ENCODE data around the gene HNRNPA1. TPM values are rescaled to one million over a fixed set of nuclear protein-coding genes. Genes with fewer than 3 reads are reported as not detected.

HNRNPA1 gene
- total and polyA plus RNA-seq, 9 of the 15 experiments (the other 6 are each of a cell fraction or from before 2014, with no cell fraction given): 1,166 to 2,703 (median 1,815) TPM

DNA sequence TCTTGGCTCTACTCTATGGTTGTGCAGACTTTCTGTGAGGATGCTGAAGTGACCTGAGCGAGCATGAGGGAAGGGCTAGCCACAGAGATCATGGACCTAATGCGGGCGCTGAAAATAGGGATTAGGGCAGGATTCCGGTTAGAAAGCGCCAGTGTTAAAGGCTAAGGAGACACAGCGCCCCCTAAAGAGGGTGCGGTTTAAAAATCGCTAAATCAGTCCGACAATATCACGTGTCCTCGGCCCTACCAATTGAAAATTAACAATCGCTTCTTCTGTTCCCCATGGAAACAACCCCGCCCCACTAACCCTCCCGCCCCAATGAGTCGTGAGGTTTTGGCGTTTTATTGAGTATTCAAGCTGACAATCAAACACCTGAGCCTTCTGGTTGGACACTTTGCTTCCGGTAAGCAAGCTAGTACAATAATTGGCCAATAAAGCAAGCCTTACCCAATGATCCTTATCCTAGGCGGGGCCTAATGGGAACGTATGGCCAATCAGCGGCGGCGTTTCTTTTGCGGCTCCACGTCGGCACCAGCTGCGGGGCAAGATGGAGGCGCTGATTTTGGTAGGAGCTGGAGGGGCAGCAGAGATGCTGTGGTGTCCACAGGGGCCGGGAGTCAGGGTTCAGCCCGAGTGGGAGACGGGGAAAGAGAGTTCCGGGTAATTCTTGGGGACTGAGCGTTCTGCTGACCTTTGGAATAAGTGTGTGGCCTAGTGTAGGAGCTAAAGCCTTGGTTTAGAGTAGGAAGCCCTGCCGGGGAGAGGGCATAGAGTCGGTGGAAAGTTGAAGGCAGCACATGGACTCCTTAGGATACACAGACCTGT, 44.3 kb downstream of the HNRNPA1 start, which contains the start of gene COPZ1 (continued):
- TF ChIP-seq, protein P1, sequence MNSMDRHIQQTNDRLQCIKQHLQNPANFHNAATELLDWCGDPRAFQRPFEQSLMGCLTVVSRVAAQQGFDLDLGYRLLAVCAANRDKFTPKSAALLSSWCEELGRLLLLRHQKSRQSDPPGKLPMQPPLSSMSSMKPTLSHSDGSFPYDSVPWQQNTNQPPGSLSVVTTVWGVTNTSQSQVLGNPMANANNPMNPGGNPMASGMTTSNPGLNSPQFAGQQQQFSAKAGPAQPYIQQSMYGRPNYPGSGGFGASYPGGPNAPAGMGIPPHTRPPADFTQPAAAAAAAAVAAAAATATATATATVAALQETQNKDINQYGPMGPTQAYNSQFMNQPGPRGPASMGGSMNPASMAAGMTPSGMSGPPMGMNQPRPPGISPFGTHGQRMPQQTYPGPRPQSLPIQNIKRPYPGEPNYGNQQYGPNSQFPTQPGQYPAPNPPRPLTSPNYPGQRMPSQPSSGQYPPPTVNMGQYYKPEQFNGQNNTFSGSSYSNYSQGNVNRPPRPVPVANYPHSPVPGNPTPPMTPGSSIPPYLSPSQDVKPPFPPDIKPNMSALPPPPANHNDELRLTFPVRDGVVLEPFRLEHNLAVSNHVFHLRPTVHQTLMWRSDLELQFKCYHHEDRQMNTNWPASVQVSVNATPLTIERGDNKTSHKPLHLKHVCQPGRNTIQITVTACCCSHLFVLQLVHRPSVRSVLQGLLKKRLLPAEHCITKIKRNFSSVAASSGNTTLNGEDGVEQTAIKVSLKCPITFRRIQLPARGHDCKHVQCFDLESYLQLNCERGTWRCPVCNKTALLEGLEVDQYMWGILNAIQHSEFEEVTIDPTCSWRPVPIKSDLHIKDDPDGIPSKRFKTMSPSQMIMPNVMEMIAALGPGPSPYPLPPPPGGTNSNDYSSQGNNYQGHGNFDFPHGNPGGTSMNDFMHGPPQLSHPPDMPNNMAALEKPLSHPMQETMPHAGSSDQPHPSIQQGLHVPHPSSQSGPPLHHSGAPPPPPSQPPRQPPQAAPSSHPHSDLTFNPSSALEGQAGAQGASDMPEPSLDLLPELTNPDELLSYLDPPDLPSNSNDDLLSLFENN (IDR thresholded peaks at IDR 0.05; ENCODE audit: low read depth in 2 of 2, low read length in 2 of 2): peak in 1 of 2 experiments; percentile 58; a peak in 2 of 4 replicates
- TF ChIP-seq ZNF239 (CRISPR knock-in tag; IDR thresholded peaks at IDR 0.05) (peak; percentile 22; the same call in 1 of the 2 replicates), POLR2A (conservative IDR thresholded peaks at IDR 0.05) (peak; percentile 97), SMAD3 (CRISPR knock-in tag; conservative IDR thresholded peaks at IDR 0.05) (peak; percentile 78; the same call in 1 of the 2 replicates), EP400 (IDR thresholded peaks at IDR 0.05) (peak; percentile 98), SRSF1 (IDR thresholded peaks at IDR 0.05; ENCODE audit: low read depth, low read length) (no peak), ZNF79 (CRISPR knock-in tag; IDR thresholded peaks at IDR 0.05; ENCODE audit: low read depth) (no peak), ILF3 (IDR thresholded peaks at IDR 0.05; ENCODE audit: borderline replicate concordance) (no peak), POLR3G (IDR thresholded peaks at IDR 0.05; ENCODE audit: extremely low read depth, insufficient read length, insufficient replicate concordance) (no peak), HOXB6 (CRISPR knock-in tag; IDR thresholded peaks at IDR 0.05; ENCODE audit: borderline replicate concordance) (no peak)
- TF ChIP-seq, protein P2, sequence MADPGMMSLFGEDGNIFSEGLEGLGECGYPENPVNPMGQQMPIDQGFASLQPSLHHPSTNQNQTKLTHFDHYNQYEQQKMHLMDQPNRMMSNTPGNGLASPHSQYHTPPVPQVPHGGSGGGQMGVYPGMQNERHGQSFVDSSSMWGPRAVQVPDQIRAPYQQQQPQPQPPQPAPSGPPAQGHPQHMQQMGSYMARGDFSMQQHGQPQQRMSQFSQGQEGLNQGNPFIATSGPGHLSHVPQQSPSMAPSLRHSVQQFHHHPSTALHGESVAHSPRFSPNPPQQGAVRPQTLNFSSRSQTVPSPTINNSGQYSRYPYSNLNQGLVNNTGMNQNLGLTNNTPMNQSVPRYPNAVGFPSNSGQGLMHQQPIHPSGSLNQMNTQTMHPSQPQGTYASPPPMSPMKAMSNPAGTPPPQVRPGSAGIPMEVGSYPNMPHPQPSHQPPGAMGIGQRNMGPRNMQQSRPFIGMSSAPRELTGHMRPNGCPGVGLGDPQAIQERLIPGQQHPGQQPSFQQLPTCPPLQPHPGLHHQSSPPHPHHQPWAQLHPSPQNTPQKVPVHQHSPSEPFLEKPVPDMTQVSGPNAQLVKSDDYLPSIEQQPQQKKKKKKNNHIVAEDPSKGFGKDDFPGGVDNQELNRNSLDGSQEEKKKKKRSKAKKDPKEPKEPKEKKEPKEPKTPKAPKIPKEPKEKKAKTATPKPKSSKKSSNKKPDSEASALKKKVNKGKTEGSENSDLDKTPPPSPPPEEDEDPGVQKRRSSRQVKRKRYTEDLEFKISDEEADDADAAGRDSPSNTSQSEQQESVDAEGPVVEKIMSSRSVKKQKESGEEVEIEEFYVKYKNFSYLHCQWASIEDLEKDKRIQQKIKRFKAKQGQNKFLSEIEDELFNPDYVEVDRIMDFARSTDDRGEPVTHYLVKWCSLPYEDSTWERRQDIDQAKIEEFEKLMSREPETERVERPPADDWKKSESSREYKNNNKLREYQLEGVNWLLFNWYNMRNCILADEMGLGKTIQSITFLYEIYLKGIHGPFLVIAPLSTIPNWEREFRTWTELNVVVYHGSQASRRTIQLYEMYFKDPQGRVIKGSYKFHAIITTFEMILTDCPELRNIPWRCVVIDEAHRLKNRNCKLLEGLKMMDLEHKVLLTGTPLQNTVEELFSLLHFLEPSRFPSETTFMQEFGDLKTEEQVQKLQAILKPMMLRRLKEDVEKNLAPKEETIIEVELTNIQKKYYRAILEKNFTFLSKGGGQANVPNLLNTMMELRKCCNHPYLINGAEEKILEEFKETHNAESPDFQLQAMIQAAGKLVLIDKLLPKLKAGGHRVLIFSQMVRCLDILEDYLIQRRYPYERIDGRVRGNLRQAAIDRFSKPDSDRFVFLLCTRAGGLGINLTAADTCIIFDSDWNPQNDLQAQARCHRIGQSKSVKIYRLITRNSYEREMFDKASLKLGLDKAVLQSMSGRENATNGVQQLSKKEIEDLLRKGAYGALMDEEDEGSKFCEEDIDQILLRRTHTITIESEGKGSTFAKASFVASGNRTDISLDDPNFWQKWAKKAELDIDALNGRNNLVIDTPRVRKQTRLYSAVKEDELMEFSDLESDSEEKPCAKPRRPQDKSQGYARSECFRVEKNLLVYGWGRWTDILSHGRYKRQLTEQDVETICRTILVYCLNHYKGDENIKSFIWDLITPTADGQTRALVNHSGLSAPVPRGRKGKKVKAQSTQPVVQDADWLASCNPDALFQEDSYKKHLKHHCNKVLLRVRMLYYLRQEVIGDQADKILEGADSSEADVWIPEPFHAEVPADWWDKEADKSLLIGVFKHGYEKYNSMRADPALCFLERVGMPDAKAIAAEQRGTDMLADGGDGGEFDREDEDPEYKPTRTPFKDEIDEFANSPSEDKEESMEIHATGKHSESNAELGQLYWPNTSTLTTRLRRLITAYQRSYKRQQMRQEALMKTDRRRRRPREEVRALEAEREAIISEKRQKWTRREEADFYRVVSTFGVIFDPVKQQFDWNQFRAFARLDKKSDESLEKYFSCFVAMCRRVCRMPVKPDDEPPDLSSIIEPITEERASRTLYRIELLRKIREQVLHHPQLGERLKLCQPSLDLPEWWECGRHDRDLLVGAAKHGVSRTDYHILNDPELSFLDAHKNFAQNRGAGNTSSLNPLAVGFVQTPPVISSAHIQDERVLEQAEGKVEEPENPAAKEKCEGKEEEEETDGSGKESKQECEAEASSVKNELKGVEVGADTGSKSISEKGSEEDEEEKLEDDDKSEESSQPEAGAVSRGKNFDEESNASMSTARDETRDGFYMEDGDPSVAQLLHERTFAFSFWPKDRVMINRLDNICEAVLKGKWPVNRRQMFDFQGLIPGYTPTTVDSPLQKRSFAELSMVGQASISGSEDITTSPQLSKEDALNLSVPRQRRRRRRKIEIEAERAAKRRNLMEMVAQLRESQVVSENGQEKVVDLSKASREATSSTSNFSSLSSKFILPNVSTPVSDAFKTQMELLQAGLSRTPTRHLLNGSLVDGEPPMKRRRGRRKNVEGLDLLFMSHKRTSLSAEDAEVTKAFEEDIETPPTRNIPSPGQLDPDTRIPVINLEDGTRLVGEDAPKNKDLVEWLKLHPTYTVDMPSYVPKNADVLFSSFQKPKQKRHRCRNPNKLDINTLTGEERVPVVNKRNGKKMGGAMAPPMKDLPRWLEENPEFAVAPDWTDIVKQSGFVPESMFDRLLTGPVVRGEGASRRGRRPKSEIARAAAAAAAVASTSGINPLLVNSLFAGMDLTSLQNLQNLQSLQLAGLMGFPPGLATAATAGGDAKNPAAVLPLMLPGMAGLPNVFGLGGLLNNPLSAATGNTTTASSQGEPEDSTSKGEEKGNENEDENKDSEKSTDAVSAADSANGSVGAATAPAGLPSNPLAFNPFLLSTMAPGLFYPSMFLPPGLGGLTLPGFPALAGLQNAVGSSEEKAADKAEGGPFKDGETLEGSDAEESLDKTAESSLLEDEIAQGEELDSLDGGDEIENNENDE (IDR thresholded peaks at IDR 0.05; ENCODE audit: low read depth, low read length): no peak

Data from K562 (cell line).